MCF 10A (cell line): Measurements from ENCODE around the gene ADSS1. TPM values are rescaled to one million over a fixed set of nuclear protein-coding genes. Genes with fewer than 3 reads are reported as not detected.

Experiments used
- BruUV-seq: library from RNA; stranded (reverse); fragments of 400-500 nt; replicated peaks from 2 replicates; lab custom pipeline; 2021; lab: Mats Ljungman, UMichigan
- CTCF ChIA-PET: fragments of 300-600 bp; sonication (Branson Sonifier 250); formaldehyde crosslinking; extraction: SDS; loops from one replicate; lab custom pipeline; 2021; ENCODE audit warnings: antibody characterized with exemption, inconsistent platforms; lab: Yijun Ruan, JAX
- POLR2A ChIA-PET: fragments of 300-600, 350-650 bp; sonication (Branson Sonifier 250); formaldehyde crosslinking; extraction: SDS; loops from one replicate; lab custom pipeline; 2020; ENCODE audit warnings: antibody characterized with exemption, inconsistent platforms; lab: Yijun Ruan, JAX
- DNase-seq: peaks from one replicate; pipeline ENCODE4 v3.0.0-alpha.2; 2018; ENCODE audit not compliant: unreplicated experiment
- H3K27ac Mint-ChIP-seq: one replicate; pipeline ENCODE4 v1.8.0; 2022; ENCODE audit warnings: mild to moderate bottlenecking, low read depth, mixed read lengths; ENCODE audit not compliant: unreplicated experiment
- H3K27me3 Mint-ChIP-seq: one replicate; pipeline ENCODE4 v1.8.0; 2022; ENCODE audit warnings: mixed read lengths; ENCODE audit not compliant: insufficient read depth, unreplicated experiment
- H3K36me3 Mint-ChIP-seq: one replicate; pipeline ENCODE4 v1.8.0; 2022; ENCODE audit warnings: mild to moderate bottlenecking, moderate library complexity, mixed read lengths; ENCODE audit not compliant: insufficient read depth, unreplicated experiment
- H3K4me1 Mint-ChIP-seq: one replicate; pipeline ENCODE4 v1.8.0; 2022; ENCODE audit warnings: mixed read lengths; ENCODE audit not compliant: insufficient read depth, unreplicated experiment
- H3K4me3 Mint-ChIP-seq: one replicate; pipeline ENCODE4 v1.8.0; 2022; ENCODE audit warnings: mild to moderate bottlenecking, moderate library complexity, mixed read lengths; ENCODE audit not compliant: unreplicated experiment
- H3K9me3 Mint-ChIP-seq: one replicate; pipeline ENCODE4 v1.8.0; 2022; ENCODE audit warnings: mixed read lengths; ENCODE audit not compliant: unreplicated experiment
- intact Hi-C: fragments of 100-400 bp; cut with micrococcal nuclease; formaldehyde crosslinking; loops from 2 replicates; pipeline ENCODE4 v1.14.1; 2022
- total RNA-seq: library from RNA; stranded (reverse); gene quantifications from 2 replicates; pipeline ENCODE4 v1.2.3, GENCODE V29; 2022
- TF ChIP-seq, protein P1 (sequence below): fragments of 200-600 bp; IDR thresholded peaks from one replicate; pipeline ENCODE4 v1.8.0; 2022; ENCODE audit warnings: antibody characterized with exemption, mild to moderate bottlenecking; ENCODE audit not compliant: unreplicated experiment

Gene ADSS1
- total RNA-seq, 1 experiment from 2014 or later, result 2.9 TPM

DNA sequence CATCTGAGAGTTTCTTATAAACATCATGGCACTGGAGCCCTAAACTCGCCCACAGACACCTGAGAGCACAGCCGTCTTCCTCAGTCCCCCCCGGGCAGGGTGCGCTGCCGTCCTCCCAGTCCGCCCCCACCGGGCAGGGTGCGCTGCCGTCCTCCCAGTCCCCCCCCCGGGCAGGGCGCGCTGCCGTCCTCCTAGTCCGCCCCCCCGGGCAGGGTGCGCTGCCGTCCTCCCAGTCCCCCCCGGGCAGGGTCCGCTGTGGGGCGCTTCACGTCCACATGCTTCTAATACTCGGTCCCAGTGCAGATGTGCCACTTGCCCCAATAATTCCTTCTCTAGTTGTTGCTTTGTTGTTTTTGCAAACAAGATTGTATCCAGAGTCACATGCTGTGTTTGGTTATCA lies 6.9 kb upstream of the ADSS1 start:
- ChIA-PET CTCF (interaction anchor here (1.5 kb wide), 1 partner anchor 14 kb away, joined by 6 read pairs; no protein-coding TSS in a partner anchor), POLR2A (no interaction called here)
- BruUV-seq, result no TSS peak
- H3K36me3 Mint-ChIP-seq, result peaks cover 33% of the 10 kb centered on the region
- no peak overlapping the region for H3K4me3 Mint-ChIP-seq
- DNase-seq, result no peak
- intact Hi-C loops, result no loop called here
- no peaks in the 10 kb centered on the region for H3K9me3 Mint-ChIP-seq
- no peaks in the 10 kb centered on the region for H3K27me3 Mint-ChIP-seq
- TF ChIP-seq, protein P1, sequence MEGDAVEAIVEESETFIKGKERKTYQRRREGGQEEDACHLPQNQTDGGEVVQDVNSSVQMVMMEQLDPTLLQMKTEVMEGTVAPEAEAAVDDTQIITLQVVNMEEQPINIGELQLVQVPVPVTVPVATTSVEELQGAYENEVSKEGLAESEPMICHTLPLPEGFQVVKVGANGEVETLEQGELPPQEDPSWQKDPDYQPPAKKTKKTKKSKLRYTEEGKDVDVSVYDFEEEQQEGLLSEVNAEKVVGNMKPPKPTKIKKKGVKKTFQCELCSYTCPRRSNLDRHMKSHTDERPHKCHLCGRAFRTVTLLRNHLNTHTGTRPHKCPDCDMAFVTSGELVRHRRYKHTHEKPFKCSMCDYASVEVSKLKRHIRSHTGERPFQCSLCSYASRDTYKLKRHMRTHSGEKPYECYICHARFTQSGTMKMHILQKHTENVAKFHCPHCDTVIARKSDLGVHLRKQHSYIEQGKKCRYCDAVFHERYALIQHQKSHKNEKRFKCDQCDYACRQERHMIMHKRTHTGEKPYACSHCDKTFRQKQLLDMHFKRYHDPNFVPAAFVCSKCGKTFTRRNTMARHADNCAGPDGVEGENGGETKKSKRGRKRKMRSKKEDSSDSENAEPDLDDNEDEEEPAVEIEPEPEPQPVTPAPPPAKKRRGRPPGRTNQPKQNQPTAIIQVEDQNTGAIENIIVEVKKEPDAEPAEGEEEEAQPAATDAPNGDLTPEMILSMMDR, result no peak
- no peak overlapping the region for H3K27ac Mint-ChIP-seq
- H3K4me1 Mint-ChIP-seq, result no peaks in the 10 kb centered on the region

DNA sequence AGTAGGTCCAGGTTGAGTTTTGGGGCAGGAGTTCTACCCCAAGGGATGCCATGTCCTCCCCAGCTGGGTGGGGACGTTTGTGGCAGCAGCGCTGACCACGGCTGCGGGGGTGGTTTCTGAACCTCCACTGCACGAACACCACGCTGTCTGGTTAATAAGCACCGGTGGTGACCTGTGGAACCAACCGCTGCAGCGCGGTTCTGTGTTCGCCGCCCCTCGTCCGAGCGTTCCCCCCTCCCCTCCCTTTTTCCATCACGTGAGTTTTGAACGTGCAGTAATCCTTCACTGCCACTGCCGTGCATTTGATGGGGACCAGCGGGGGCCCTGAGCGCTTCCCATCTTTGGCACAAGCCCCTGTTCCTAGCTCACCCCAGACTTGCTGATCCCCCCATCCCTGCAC lies 6.4 kb upstream of the ADSS1 start:
- no TSS peak for BruUV-seq
- Mint-ChIP-seq H3K27ac (no peak overlapping the region), H3K4me3 (no peak overlapping the region), H3K36me3 (peaks cover 32% of the 10 kb centered on the region), H3K27me3 (no peaks in the 10 kb centered on the region), H3K4me1 (no peaks in the 10 kb centered on the region), H3K9me3 (no peaks in the 10 kb centered on the region)
- intact Hi-C loops, result no loop called here
- ChIA-PET CTCF (no interaction called here), POLR2A (no interaction called here)
- DNase-seq, result no peak
- TF ChIP-seq, protein P1, result no peak

DNA sequence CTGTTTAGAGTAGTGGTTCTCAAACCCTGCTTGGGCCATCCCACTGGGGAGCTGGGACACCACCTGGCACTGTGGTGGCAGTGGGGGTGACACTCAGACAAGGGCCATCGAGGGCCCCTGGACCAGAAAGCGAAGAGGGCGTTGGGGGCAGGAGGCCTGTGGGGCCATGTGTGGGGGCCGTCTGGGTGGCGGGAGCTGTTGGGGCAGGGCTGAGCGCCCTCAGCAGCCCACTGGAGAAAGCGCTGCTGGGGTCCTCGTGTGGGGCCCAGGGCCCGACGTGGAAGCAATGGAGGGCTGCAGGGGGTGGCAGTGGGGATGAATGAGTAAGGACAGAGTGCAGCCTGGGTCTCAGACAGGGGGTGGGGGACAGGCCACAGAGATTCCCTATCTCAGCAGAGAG lies 5.9 kb upstream of the ADSS1 start:
- Mint-ChIP-seq H3K4me1 (no peaks in the 10 kb centered on the region), H3K36me3 (peaks cover 32% of the 10 kb centered on the region), H3K4me3 (no peak overlapping the region), H3K27ac (no peak overlapping the region), H3K27me3 (no peaks in the 10 kb centered on the region), H3K9me3 (no peaks in the 10 kb centered on the region)
- TF ChIP-seq, protein P1, result no peak
- intact Hi-C loops, result no loop called here
- ChIA-PET CTCF (no interaction called here), POLR2A (no interaction called here)
- DNase-seq, result no peak
- BruUV-seq, result no TSS peak

DNA sequence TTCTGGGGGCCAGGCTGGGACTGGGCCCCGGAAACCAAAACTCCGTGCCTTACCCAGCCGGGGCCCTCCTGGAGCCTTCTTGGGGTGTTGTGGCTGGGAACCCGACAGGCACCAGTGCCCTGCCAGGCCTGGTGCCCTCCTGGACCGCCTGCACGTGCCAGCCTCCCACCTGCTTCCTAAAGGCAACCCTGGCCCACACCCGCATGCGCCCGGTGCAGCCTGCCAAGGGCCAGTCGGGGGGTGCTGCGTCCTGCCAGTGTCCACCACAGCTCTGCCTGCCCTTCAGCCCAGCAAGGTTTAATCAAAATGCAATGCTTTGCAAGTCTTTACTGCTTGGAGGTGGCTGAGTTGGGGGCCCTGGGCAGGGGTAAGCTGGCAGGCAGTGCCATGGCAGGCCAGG lies 5.2 kb upstream of the ADSS1 start:
- TF ChIP-seq, protein P1, result no peak
- H3K4me1 Mint-ChIP-seq, result no peaks in the 10 kb centered on the region
- H3K36me3 Mint-ChIP-seq, result peaks cover 25% of the 10 kb centered on the region

More for the DNA sequence above, 5.2 kb upstream of the ADSS1 start:
- Mint-ChIP-seq H3K9me3 (no peaks in the 10 kb centered on the region), H3K4me3 (no peak overlapping the region), H3K27me3 (no peaks in the 10 kb centered on the region), H3K27ac (no peak overlapping the region)
- no peak for DNase-seq
- no TSS peak for BruUV-seq
- POLR2A ChIA-PET, result no interaction called here
- CTCF ChIA-PET, result no interaction called here
- intact Hi-C loops, result no loop called here
